Tibial nerve (tissue), 4 donors: ENCODE measurements around the gene STAT4. TPM values are rescaled to one million over a fixed set of nuclear protein-coding genes. Genes with fewer than 3 reads are reported as not detected.

Experiments
- DNase-seq, 2 donors: peaks; one replicate each; pipeline ENCODE4 v3.0.0-alpha.2; 2019; ENCODE audit warnings: low spot score in 2 of 2
- H3K27ac ChIP-seq, 4 donors: fragments of 200-600 bp; sonication (generic) in 3 of 4; one replicate each; pipeline ENCODE4 v1.5.1; 2017 to 2019; ENCODE audit warnings: mild to moderate bottlenecking in 1 of 4
- H3K27me3 ChIP-seq, 2 donors: fragments of 200-600 bp; sonication (generic) in 1 of 2; one replicate each; pipeline versions ENCODE4 v1.5.1 to v1.6.0; 2017 to 2019
- H3K36me3 ChIP-seq, 3 donors: fragments of 200-600 bp; sonication (generic); one replicate each; pipeline ENCODE4 v1.5.1; 2018 to 2019
- H3K4me1 ChIP-seq, 4 donors: fragments of 200-600 bp; sonication (generic) in 3 of 4; one replicate each; pipeline ENCODE4 v1.5.1; 2017 to 2019
- H3K4me3 ChIP-seq, 4 donors: fragments of 200-600 bp; sonication (generic) in 3 of 4; one replicate each; pipeline ENCODE4 v1.5.1; 2017 to 2019; ENCODE audit warnings: mild to moderate bottlenecking in 1 of 4, moderate library complexity in 1 of 4
- H3K9me3 ChIP-seq, 4 donors: fragments of 200-600 bp; sonication (generic) in 3 of 4; one replicate each; pipeline ENCODE4 v1.5.1; 2017 to 2019
- EP300 ChIP-seq, 2 donors: sonication (generic); formaldehyde crosslinking; IDR thresholded peaks; one replicate each; pipeline ENCODE4 v1.6.1; 2017; ENCODE audit warnings: antibody characterized with exemption in 2 of 2, mild to moderate bottlenecking in 1 of 2
- POLR2A ChIP-seq, 2 donors: fragments of 450-650 bp; IDR thresholded peaks; one replicate each; pipeline ENCODE4 v1.6.1; 2017; ENCODE audit warnings: antibody characterized with exemption in 2 of 2, mild to moderate bottlenecking in 2 of 2, moderate library complexity in 2 of 2
- WGBS, 2 donors: methylation state at CpG; one replicate each; pipeline ENCODE4 v1.1.5; 2018; 5-methylcytosine and 5-hydroxymethylcytosine counted together
- total RNA-seq, 4 donors: library from RNA; depleted of rRNA; stranded (reverse); fragments of >200 nt; gene quantifications; one replicate each; pipeline ENCODE4 v1.1.0, GENCODE V29; 2016
- TF ChIP-seq, protein P1 (sequence below), 5 experiments: fragments of 200-600 bp in 3 of 5; fragments of 450-650 bp in 2 of 5; sonication (generic) in 3 of 5; IDR thresholded peaks; one replicate each; pipeline ENCODE4 v1.5.1; 2016 to 2019; ENCODE audit warnings: antibody characterized with exemption in 5 of 5, mild to moderate bottlenecking in 3 of 5, moderate library complexity in 2 of 5

The STAT4 gene
- total RNA-seq, 4 donors from 2014 or later = 0.39 to 4.2 (median 2.3) TPM; not detected in 1

DNA sequence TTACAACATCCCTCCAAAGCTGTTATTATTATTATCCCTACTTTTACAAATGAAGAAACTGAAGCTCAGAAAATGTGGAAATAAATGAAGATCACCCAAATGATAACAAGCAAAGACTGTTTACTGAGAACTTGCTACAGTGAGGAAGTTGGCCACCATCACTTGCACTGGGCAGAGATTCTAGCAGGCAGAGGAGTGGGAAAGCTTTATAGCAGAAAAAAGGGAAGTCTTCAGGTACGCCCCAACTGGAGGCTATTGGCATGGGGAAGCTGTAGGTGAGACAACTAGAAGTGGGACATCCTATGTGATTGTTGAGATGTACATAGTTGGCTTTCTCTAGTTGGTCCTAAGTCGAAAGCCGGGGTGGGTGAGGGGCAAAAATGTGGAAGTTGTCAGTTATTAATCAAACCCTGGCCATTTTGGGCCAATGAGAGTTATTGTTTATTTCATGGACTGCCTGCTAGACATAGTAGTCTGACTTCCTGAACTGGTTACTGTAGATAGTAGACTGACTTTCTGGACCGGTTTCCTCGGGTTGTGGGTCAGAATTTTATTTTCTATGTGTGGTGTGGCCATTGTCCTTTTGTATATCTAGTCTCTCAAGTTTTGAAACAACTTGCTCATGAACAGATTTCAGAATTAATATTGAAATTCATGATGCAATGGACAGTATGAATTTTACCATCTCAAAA is 40.2 kb upstream of the STAT4 start:
- H3K9me3 ChIP-seq = no peaks in the 10 kb centered on the region
- H3K27me3 ChIP-seq = no peaks in the 10 kb centered on the region
- no peaks in the 10 kb centered on the region for H3K4me1 ChIP-seq
- 91 to 97% methylated on average over 5 of the region's 5 CpGs for WGBS, 2 donors
- TF ChIP-seq, protein P1, sequence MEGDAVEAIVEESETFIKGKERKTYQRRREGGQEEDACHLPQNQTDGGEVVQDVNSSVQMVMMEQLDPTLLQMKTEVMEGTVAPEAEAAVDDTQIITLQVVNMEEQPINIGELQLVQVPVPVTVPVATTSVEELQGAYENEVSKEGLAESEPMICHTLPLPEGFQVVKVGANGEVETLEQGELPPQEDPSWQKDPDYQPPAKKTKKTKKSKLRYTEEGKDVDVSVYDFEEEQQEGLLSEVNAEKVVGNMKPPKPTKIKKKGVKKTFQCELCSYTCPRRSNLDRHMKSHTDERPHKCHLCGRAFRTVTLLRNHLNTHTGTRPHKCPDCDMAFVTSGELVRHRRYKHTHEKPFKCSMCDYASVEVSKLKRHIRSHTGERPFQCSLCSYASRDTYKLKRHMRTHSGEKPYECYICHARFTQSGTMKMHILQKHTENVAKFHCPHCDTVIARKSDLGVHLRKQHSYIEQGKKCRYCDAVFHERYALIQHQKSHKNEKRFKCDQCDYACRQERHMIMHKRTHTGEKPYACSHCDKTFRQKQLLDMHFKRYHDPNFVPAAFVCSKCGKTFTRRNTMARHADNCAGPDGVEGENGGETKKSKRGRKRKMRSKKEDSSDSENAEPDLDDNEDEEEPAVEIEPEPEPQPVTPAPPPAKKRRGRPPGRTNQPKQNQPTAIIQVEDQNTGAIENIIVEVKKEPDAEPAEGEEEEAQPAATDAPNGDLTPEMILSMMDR (IDR thresholded peaks at IDR 0.05) = no peak
- no peak for TF ChIP-seq POLR2A (IDR thresholded peaks at IDR 0.05)
- TF ChIP-seq EP300 (IDR thresholded peaks at IDR 0.05) = no peak
- DNase-seq = no peak
- H3K27ac ChIP-seq = no peak overlapping the region
- H3K4me3 ChIP-seq = no peak overlapping the region
- no peaks in the 10 kb centered on the region for H3K36me3 ChIP-seq

- Histone ChIP-seq H3K27me3 (no peaks in the 10 kb centered on the region), H3K4me3 (no peak overlapping the region), H3K9me3 (no peaks in the 10 kb centered on the region), H3K27ac (no peak overlapping the region), H3K4me1 (no peaks in the 10 kb centered on the region), H3K36me3 (no peaks in the 10 kb centered on the region)
- 93 to 98% methylated on average over 2 of the region's 2 CpGs for WGBS, 2 donors
- DNase-seq = no peak
- TF ChIP-seq POLR2A (IDR thresholded peaks at IDR 0.05) = no peak
Measured at GRCh38 chr2:191190435-191190834, 39.6 kb upstream of the STAT4 start.

GRCh38 chr2:191189112-191189635 is 38.4 kb upstream of the STAT4 start:
- no peak for DNase-seq
- no peak overlapping the region for H3K27ac ChIP-seq
- H3K4me3 ChIP-seq = no peak overlapping the region
- WGBS, 2 donors = 89 to 94% methylated on average over 8 of the region's 8 CpGs
- TF ChIP-seq, protein P1 (IDR thresholded peaks at IDR 0.05) = no peak
- TF ChIP-seq POLR2A (IDR thresholded peaks at IDR 0.05) (no peak), EP300 (IDR thresholded peaks at IDR 0.05) (no peak)
- no peaks in the 10 kb centered on the region for H3K27me3 ChIP-seq
- H3K4me1 ChIP-seq = no peaks in the 10 kb centered on the region
- H3K9me3 ChIP-seq = no peaks in the 10 kb centered on the region
- H3K36me3 ChIP-seq = no peaks in the 10 kb centered on the region

DNA sequence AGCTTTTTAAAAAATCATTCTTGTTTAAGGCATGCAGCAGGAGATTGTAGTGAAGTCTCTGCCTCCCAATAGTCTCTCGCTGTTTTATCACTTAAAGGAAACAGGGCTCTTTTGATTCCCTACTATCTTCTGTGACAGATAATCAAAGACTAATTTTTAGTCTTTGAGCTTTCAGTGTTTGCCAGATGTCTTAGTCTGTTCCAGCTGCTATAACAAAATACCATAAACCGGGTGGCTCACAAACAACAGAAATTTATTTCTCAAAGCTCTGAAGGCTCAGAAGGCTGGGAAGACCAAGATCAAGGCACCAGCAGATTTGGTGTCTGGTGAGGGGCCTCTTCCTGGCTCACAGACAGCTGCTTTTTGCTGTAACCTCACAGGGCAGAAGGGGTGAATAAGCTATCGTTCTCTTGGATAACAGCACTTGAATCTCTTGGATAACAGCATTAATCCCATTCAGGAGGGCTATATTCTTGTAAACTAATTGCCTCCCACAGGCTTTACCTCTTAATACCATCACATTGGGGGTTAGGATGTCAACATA is 37.8 kb upstream of the STAT4 start:
- Histone ChIP-seq H3K9me3 (no peaks in the 10 kb centered on the region), H3K4me3 (no peak overlapping the region), H3K4me1 (no peaks in the 10 kb centered on the region), H3K36me3 (no peaks in the 10 kb centered on the region), H3K27ac (no peak overlapping the region), H3K27me3 (no peaks in the 10 kb centered on the region)
- no peak for TF ChIP-seq EP300 (IDR thresholded peaks at IDR 0.05)
- no peak for TF ChIP-seq POLR2A (IDR thresholded peaks at IDR 0.05)
- TF ChIP-seq, protein P1 (IDR thresholded peaks at IDR 0.05) = no peak
- no peak for DNase-seq
- 72 to 84% methylated on average over 3 of the region's 3 CpGs for WGBS, 2 donors

DNA sequence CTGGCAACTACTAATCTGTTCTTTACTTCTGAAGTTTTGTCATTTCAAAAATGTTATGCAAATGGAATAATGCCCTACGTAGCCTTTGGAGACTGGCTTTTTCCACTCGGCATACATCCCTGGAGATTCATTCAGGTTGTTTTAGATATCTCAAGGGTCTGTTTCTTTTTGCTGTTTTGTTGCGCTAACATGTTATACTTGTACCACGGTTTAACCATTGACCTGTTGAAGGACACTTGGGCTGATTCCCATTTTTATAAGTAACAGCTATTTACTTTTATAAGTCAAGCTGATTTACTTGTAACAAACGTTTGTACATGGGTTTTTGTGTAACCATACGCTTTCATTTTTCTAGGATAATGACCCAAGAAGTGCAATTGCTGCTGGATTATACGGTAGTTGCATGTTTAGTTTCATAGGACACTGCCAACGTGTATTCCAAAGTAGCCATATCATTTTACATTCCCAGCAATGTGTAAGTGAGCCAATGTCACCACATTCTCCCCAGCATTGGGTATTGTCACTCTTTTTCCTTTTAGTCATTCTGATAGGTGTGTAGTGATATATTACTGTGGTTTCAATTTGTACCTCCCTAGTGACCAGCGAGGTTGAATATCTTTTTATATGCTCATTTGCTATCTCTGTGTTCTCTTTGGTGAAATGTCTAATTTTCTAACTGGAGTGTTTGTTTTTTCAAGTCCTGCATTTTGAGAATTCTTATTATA is 36.5 kb upstream of the STAT4 start:
- TF ChIP-seq, protein P1 (IDR thresholded peaks at IDR 0.05) = no peak
- 83 to 85% methylated on average over 9 of the region's 9 CpGs for WGBS, 2 donors

More for the DNA sequence above, 36.5 kb upstream of the STAT4 start:
- H3K9me3 ChIP-seq = no peaks in the 10 kb centered on the region
- no peak for DNase-seq
- H3K27me3 ChIP-seq = no peaks in the 10 kb centered on the region
- no peak overlapping the region for H3K27ac ChIP-seq
- no peaks in the 10 kb centered on the region for H3K4me1 ChIP-seq
- H3K4me3 ChIP-seq = no peak overlapping the region
- no peaks in the 10 kb centered on the region for H3K36me3 ChIP-seq
